Measurements from ENCODE around the gene PRSS36. TPM values are rescaled to one million over a fixed set of nuclear protein-coding genes. Genes with fewer than 3 reads are reported as not detected.
"Not testable (repeated sequence)": the region's sequence is repeated elsewhere in the genome, so short reads cannot be mapped to it uniquely, and the experiment has no call there.

The PRSS36 gene
- total RNA-seq, 1 donor from 2014 or later, result 0.74 TPM

DNA sequence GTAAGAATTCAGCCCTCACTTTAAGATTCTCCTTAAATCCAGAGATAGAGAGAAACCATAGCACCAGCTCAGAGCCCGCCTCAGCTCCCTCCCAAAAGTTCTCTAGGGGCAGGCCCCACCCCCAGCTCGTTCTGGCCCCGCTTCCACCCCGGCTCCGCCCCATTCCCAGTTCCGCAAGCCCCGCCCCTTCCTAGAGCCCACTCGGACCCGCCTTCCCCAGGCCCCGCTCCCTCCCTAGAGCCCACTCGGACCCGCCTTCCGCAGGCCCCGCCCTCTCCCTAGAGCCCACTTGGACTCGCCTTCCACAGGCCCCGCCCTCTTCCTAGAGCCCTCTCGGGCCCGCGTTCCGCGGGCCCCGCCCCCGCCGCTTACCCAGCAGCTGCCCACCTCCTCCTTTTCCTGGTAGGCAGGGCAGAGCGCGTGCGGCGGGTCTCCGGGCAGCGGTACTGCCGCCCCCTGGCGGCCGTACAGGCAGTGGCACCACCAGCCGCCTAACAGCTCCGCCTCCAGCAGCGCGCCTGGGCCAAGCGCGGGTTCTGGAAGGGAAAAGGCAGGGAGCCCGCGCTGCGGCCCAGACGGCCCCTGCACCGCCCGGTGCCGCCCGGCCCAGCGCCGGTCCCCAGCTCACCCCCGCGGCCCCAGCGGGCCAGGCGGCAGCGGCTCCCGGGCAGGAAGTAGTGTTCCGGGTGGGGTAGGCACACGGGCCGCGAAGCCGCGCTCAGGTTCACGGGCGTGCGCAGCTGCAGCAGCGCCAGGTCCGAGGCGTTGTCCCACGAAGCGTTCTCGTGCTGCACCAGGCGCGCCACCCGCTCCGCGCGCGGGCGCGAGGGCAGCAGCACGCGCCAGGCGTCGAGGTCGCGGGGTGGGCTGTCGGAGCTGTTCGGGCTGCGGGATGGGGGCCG, 7.5 kb downstream of the PRSS36 start:
- Mint-ChIP-seq H3K9me3 (ENCODE audit: unreplicated experiment) (peaks cover 4% of the 10 kb centered on the region), H3K27me3 (ENCODE audit: unreplicated experiment) (peaks cover 9% of the 10 kb centered on the region)
- TF ChIP-seq, protein P1, sequence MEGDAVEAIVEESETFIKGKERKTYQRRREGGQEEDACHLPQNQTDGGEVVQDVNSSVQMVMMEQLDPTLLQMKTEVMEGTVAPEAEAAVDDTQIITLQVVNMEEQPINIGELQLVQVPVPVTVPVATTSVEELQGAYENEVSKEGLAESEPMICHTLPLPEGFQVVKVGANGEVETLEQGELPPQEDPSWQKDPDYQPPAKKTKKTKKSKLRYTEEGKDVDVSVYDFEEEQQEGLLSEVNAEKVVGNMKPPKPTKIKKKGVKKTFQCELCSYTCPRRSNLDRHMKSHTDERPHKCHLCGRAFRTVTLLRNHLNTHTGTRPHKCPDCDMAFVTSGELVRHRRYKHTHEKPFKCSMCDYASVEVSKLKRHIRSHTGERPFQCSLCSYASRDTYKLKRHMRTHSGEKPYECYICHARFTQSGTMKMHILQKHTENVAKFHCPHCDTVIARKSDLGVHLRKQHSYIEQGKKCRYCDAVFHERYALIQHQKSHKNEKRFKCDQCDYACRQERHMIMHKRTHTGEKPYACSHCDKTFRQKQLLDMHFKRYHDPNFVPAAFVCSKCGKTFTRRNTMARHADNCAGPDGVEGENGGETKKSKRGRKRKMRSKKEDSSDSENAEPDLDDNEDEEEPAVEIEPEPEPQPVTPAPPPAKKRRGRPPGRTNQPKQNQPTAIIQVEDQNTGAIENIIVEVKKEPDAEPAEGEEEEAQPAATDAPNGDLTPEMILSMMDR (IDR thresholded peaks at IDR 0.05; ENCODE audit: unreplicated experiment), result peak; percentile 98

DNA sequence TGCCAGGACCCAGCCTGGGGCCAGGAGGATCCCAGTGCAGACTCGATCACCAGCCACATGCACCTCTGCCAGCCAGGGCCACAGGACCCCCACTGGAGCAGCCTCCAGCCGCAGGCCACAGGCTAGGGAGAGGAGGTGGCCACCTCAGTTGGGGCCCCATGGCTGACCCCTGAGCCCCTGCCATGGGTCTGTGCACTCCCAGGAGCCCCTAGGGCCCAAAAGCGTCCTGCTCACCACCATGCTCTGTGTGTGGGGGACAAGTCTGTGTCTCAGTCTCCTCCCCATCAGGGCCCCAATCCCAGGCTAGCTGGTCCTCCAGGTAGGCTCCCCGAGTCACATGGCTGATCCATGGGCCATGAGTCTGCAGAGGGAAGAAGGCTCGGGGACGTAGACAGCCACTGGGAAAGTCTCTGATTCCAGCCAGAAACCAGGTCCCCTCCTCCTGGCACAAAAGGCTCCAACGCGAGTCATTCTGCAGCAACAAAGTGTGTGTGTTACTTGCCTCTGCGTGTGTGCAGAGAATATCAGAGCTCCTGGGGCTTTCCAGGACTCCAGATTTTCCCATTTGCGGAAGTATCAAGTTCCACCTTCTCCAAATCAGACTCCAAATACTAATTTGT, 8.3 kb downstream of the PRSS36 start:
- TF ChIP-seq, protein P1 (IDR thresholded peaks at IDR 0.05; ENCODE audit: unreplicated experiment), result no peak
- H3K9me3 Mint-ChIP-seq (ENCODE audit: unreplicated experiment), result peaks cover 4% of the 10 kb centered on the region
- H3K36me3 Mint-ChIP-seq (ENCODE audit: low read depth, unreplicated experiment), result no peaks in the 10 kb centered on the region
- peaks cover 13% of the 10 kb centered on the region for H3K27me3 Mint-ChIP-seq (ENCODE audit: unreplicated experiment)
- H3K4me3 Mint-ChIP-seq (ENCODE audit: unreplicated experiment), result no peak overlapping the region
- peak overlapping the region; percentile 54 for H3K27ac Mint-ChIP-seq (ENCODE audit: unreplicated experiment)
- no peak for DNase-seq (ENCODE audit: low spot score)
- H3K4me1 Mint-ChIP-seq (ENCODE audit: unreplicated experiment), result peaks cover 3% of the 10 kb centered on the region

More for the DNA sequence above, 7.5 kb downstream of the PRSS36 start:
- no peaks in the 10 kb centered on the region for H3K36me3 Mint-ChIP-seq (ENCODE audit: low read depth, unreplicated experiment)
- peak overlapping the region; percentile 54 for H3K27ac Mint-ChIP-seq (ENCODE audit: unreplicated experiment)
- DNase-seq (ENCODE audit: low spot score), result peak; percentile 99
- H3K4me3 Mint-ChIP-seq (ENCODE audit: unreplicated experiment), result no peak overlapping the region
- H3K4me1 Mint-ChIP-seq (ENCODE audit: unreplicated experiment), result peaks cover 3% of the 10 kb centered on the region

DNA sequence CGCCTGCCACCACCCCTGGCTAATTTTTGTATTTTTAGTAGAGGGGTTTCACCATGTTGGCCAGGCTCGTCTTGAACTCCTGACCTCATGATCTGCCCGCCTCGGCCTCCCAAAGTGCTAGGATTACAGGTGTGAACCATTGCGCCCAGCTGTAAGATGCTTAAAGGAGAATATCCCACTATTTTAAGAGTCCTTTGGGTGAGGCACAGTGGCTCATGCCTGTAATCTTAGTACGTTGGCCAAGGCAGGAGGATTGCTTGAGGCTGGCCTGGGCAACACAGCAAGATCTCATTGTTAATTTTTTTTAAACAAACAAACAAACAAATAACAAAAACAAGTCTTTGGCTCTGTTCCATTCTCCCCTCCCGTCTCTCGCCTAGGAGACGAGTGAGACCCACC, 8.8 kb downstream of the PRSS36 start:
- H3K27me3 Mint-ChIP-seq (ENCODE audit: unreplicated experiment), result peaks cover 14% of the 10 kb centered on the region
- DNase-seq (ENCODE audit: low spot score); H3K36me3 Mint-ChIP-seq (ENCODE audit: low read depth, unreplicated experiment); H3K9me3 Mint-ChIP-seq (ENCODE audit: unreplicated experiment); H3K4me1 Mint-ChIP-seq (ENCODE audit: unreplicated experiment); H3K27ac Mint-ChIP-seq (ENCODE audit: unreplicated experiment); H3K4me3 Mint-ChIP-seq (ENCODE audit: unreplicated experiment): not testable (repeated sequence)

DNA sequence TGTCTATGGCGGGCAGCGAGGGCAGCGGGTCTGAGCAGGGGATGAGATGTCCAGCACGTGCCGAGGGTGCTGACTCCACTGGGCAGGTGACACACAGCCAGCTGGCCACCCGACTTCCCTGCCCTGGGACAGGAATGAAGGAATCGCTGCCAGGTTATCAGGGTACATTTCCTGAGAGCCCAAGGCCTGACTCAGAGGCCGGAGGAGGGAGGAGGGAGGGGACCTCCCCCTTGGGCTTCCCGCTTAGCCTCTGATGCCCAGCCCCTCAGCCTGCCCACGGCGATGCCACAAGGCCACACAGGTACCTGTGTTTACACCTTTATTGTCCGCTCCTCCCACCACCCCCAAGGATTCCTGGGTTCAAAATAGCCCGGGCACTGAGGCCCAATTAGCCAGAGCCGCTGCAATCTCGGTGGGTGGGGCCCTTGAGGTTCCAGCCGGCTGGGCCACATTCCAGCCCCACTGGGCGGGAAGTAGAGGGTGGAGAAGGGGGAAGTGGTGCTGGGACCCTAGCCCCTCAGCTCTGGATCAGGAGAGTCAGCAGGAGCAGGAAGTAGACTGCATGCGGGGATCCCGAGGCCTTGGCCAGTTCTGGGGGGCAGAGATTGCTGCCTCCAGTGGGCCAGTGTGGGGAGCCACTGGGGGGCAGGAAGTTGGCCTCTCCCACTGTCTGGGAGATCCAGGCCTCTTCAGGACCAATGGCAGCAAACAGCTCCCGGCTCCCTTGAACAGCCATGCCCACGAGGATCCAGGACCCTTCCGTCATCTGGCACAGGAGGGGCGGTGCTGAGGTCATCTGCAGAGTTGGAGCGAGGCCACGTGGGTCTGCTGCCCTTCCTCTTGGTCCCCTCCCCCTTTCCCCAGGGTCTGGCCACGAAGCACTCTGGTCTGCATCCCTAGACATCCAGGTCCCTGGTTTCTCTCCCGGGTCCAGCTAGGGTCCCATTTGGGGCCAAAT, 11.0 kb downstream of the PRSS36 start:
- Mint-ChIP-seq H3K9me3 (ENCODE audit: unreplicated experiment) (no peaks in the 10 kb centered on the region), H3K4me1 (ENCODE audit: unreplicated experiment) (peaks cover 10% of the 10 kb centered on the region), H3K27ac (ENCODE audit: unreplicated experiment) (no peak overlapping the region), H3K27me3 (ENCODE audit: unreplicated experiment) (peaks cover 18% of the 10 kb centered on the region), H3K36me3 (ENCODE audit: low read depth, unreplicated experiment) (peaks cover 6% of the 10 kb centered on the region), H3K4me3 (ENCODE audit: unreplicated experiment) (no peak overlapping the region)
- DNase-seq (ENCODE audit: low spot score), result no peak
- TF ChIP-seq, protein P1 (IDR thresholded peaks at IDR 0.05; ENCODE audit: unreplicated experiment), result no peak

DNA sequence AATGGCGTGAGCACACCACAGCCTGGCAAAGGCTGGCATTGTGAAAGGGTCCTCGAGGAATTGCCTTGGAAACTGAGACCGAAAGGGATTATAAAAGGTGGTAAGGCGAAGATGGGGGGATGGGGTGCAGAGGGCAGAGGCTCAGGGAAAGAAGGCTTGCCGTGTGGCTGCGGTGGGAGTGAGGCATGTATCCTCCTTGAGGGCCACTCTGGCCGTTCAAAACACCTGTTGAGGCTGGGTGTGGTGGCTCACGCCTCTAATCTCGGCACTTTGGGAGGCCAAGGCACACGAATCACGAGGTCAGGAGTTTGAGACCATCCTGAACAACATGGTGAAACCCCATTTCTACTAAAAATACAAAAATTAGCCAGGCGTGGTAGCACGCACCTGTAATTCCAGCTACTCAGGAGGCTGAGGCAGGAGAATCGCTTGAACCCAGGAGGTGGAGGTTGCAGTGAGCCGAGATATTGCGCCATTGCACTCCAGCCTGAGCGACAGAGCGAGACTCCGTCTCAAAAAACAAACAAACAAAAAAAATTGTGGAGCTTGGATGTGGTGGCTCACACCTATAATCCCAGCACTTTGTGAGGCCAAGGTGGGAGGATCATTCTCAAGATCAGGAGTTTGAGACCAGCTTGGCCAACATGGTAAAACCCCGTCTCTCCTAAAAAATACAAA, 12.9 kb downstream of the PRSS36 start:
- H3K27ac Mint-ChIP-seq (ENCODE audit: unreplicated experiment); H3K4me3 Mint-ChIP-seq (ENCODE audit: unreplicated experiment); DNase-seq (ENCODE audit: low spot score); H3K9me3 Mint-ChIP-seq (ENCODE audit: unreplicated experiment): not testable (repeated sequence)
- H3K36me3 Mint-ChIP-seq (ENCODE audit: low read depth, unreplicated experiment), result peaks cover 11% of the 10 kb centered on the region
- peaks cover 12% of the 10 kb centered on the region for H3K4me1 Mint-ChIP-seq (ENCODE audit: unreplicated experiment)
- peaks cover 17% of the 10 kb centered on the region for H3K27me3 Mint-ChIP-seq (ENCODE audit: unreplicated experiment)

Data from endothelial cell (in vitro differentiated cells).